ENCODE results near the gene SERPINB6.

- no peak for TF ChIP-seq CTCF (IDR thresholded peaks at IDR 0.05)
- no peak for TF ChIP-seq POLR2A (IDR thresholded peaks at IDR 0.05)
These were observed 1.2 kb downstream of the SERPINB6 start for GRCh38 chr6:2970034-2970685.

Measured in lower leg skin (tissue), 3 donors.